ENCODE measurements around the gene ZRANB1.

DNA sequence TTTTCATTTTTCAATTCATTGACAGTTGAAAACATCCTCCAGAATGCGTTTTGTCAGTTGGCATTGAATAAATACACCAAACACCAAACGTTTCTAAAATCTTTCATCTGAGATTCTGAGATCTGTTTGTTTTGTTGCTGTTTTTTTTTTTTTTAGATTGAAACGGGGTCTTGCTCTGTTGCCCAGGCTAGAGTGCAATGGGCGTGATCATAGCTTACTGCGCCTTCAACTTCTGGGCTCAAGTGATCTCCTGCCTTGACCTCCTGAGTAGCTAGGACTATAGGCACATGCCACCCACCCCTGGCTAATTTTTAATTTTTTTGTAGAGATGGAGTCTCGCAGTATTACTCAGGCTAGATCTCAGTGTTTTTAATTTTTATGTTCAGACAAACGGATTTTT is 30.7 kb downstream of the ZRANB1 start:
- TF ChIP-seq POLR2AphosphoS5 (IDR thresholded peaks at IDR 0.05; ENCODE audit: low read depth, low read length) (no peak), POLR2A (IDR thresholded peaks at IDR 0.05; ENCODE audit: low read depth, low read length) (no peak), TAF1 (IDR thresholded peaks at IDR 0.05; ENCODE audit: low read depth, low read length) (no peak)
